DMS 273 (cell line): ENCODE measurements around the gene GRM6.

Experiments
- DNase-seq: peaks from one replicate; lab custom pipeline; 2025; ENCODE audit not compliant: unreplicated experiment; lab: John Stamatoyannopoulos, UW

Gene GRM6

DNA sequence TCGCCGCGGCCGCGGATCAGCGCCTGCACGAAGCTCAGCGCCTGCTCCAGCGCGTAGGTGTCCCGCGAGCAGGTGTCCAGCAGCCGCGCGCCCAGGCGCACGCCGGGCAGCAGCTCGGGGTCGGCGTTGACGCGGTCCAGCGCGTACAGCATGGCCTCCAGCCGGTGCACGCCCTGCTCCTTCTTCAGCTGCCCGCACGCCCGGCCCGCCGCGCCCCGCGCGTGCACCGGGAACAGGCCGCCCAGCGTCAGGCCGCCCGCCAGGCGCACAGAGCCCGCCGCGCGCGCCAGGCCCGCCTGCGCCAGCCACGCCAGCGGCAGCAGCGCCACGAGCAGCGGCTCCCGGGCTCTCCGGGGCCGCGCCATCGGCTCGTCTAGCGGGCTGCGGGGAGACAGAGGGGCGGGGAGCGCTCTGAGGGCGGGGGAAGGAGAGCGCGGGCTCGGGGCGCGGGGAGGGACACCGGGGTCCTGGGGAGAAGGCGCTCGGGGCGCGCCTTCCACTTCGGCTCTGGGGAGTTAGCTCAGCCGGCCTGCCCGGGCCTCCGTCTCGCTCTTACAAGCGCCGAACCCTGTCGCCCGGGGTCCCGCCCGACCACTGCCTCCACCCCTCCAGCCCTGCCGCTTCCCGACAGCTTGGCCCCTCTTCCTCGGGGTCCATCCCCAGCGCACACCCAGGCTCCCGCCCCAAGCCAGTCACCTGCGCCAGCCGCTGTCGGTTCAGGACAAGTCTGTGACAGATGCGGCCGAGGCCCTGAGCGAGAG lies at the start of gene GRM6:
Gene GRM6 (minus strand): TSS at position 741 of the 761 bp plus-strand sequence. CDS start 376 bp downstream, at position 365.
- peak; percentile 60 for DNase-seq

GRCh38 chr5:179044765-179045164 lies 49.6 kb upstream of the GRM6 start:
- DNase-seq: no peak

DNA sequence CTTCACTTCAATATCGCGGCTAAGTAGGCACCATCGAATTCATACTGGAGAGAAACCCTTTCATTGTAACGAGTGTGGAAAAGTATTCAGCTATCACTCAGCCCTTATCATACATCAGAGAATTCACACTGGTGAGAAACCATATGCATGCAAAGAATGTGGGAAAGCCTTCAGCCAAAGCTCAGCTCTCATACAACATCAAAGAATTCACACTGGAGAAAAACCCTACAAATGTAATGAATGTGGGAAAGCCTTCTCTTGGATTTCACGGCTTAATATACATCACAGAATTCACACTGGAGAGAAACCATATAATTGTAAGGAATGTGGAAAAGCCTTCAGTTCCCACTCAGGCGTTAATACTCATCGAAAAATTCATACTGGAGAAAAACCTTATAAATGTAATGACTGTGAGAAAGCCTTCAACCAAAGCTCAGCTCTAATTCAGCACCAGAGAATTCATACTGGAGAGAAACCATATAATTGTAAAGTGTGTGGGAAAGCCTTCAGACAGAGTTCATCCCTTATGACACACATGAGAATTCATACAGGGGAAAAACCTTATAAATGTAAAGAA lies 38.0 kb upstream of the GRM6 start:
- DNase-seq: no peak

- peak; percentile 98 for DNase-seq
Observed at GRCh38 chr5:179023528-179024189, 28.5 kb upstream of the GRM6 start, which contains the start of gene ZNF879. TSS of gene ZNF879 (plus strand) at chr5:179023804. CDS start at chr5:179025005, 1,201 bp downstream.

DNA sequence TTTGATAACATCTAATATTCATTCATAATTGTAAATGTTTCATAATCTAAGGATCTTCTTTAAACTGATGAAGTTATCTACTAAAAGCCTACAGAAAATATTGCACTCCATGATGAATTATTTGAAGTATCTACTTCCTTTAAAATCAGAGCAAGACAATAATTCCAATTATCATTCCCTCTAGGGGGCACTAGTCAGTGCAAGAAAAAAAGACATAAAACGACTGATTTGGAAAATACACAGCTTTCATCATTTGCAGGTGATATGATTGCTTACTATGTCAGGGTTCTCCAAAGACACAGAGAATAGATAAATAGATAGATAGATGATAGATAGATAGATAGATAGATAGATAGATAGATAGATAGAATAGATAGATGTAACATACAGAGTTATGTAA lies 13.5 kb upstream of the GRM6 start:
- no peak for DNase-seq

GRCh38 chr5:179006564-179006963 lies 11.4 kb upstream of the GRM6 start:
- DNase-seq: peak; percentile 18

DNA sequence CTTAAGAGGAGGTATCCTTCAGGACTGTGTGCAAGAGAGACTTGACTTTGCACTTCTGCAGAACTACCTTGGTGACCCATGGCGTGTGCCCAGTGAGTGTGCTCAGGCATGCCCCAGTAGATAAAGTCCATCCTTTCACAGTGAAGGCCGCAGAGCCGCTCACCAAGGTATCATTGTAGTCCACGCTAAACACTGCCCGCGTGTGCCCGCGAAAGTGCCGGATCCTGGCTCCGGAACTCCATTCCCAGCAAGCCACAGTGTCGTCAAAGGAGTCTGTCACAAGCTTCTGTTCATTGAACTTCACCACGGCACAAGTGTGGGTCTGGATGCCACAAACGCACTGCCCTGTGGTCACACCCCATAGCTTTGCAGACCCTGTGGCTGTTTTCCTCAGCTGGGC lies 3.3 kb upstream of the GRM6 start:
- DNase-seq: no peak

DNA sequence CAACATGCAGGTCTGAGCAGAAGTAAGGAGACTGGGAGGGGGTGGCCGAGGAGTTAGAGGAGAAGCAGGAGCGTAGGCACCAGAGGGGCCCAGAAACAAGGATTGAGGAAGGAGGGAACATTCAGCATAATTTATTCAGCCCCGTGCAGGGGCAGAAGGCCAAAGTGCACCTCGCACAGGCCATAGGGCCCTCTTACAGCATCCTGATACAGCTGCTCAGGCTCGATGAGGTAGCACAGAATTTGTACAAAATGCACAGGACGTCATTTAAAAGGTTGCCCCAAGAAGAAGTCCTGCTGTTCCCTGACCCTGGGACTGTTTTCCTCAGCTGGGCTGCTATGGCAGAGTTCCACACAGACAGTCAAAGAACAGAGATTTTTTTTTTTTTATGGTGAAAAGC lies 2.1 kb upstream of the GRM6 start:
- DNase-seq: no peak

DNA sequence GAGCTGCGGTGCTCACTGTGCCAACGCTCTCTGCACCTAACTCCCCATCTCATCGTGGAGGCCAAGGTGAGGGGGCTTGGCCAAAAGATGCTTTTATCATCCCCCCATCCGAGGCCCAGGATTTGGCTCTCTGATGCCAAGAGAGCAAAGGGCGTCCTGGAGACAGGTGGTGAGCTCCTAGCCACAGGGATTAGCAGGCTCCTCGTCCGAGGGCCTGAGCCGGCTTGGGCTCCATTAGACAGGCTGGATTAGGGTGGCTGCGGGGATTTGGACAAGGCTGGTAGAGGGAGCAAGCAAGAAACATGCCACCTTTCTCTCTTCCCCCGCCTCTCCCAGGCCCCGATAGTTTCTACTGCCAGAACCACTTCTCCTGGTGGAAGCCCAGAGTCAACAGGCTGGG lies 1.0 kb upstream of the GRM6 start:
- no peak for DNase-seq

- no peak for DNase-seq
Observed at GRCh38 chr5:178995341-178995690, 196 bp upstream of the GRM6 start.

GRCh38 chr5:178993955-178994579 lies 1.1 kb downstream of the GRM6 start:
- no peak for DNase-seq

DNA sequence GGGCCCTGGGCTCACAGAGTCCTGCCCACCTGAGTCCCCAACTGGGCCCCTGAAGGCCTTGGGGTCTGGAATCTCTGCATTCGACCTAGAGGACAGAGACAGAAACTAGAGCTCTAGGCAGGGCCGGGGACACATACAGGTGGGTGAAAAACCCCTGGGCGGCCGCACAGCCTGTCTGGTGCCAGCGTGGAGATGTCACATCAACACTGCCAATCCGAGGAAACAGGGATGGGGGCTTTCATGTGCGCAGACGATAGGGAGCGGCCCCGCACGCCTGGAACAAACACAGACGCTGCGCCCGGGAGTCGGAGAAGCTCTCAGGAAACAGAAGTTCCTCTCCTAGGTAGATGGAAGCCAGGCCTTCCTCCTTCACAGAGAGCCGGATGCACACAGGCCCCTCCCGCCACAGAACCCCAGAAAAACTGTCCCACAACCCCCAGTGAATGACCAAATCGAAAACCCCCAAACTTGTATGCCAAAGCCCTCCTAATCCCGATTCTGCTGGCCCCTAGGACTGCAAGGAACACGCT lies 1.8 kb downstream of the GRM6 start:
- DNase-seq: no peak

- DNase-seq: no peak
Observed at GRCh38 chr5:178992291-178992895, 2.7 kb downstream of the GRM6 start.

DNA sequence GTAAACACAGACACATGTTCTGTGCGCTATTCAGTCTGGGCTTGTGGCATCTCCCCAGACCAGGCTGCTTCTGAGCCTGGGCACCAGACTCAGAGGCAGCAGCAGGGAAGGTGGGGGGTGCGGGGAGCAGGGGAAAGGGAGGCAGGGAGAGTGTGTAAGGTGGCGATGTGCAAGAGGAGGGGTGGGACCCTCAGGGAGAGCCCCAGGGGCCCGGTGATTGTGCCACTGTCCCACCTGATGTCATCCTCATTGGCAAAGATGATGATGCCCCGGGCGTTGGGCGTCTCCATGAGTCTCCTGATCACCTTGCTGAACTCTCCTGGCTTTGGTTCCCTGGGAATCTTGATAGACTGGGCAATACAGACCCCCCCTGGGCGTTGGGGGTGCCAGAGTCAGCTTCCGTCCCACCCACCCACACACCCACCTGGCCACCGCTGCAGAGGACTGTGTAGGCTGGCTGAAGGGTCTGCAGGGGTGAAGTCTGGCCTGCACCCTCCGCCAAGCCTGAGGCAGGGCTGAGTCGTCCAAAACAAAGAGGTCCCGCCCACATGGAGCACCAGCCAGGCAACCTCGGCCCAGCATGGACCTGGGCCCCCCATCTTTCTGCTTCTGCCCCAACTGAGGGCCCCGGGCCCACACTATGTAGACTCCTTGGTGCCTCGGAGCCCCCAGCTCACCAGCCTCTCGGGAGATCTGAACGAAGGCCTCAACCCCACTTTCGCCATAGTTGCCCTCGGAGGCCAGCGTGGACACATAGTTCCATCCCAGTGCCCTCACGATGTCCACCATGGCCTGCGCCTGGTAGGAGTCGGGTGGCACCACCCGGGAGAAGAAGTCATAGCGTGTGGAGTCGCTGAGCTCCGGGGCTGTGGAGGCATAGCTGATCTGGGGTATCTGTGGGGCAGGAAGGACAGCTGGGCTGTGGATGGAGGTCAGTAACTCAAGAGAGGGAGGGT lies 3.7 kb downstream of the GRM6 start:
- no peak for DNase-seq

DNA sequence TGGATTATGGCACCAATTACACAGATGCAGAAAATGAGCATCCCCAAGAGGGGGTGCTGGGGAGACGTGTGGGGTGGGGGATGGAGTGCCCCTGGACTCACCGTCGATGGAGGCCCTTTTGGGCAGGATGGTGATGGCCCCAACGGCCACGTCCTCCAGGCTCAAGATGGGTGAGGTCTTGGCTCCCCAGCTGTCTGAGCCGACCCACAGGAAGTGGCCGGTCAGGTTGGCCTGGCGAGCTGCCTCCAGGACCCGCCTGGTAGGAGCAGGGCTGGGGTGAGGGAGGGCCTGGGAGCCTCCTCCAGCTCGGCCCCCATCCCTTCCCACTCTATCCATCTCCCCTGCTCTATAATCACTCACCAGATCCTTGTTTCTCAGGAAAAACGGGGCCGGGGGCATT lies 4.6 kb downstream of the GRM6 start:
- no peak for DNase-seq

GRCh38 chr5:178989311-178989710 lies 5.8 kb downstream of the GRM6 start:
- no peak for DNase-seq

- no peak for DNase-seq
Observed at GRCh38 chr5:178988436-178989220, 6.5 kb downstream of the GRM6 start.

DNA sequence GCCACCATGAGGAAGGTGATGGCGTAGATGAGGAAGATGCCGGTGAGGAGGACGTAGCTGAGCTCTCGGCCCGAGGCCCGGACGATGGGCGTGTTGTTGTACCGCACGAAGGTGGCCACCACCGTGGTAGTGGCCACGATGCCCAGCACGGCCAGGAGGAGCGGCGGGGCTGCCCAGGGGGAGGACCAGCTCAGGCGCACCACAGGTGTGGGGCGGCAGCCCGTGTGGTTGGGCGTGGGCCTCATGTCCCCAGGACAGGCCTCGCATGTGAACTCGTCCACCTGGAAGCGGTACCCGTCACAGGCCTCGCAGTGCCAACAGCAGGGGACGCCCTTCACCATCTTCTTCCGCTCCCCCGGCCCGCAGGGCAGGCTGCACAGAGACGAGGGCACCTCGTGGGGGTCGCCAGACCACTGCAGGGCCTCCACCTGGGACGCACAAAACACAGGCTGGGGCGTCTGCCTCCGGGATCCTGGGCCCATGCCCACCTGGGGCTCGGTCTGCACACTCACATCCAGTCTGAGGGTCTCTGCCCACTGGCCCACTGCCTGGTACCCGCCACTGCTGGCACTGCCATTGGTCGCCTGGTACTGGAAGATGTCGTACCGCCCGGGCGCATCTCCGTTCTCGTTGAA lies 8.7 kb downstream of the GRM6 start:
- no peak for DNase-seq
